BJ (cell line): Measurements from ENCODE around the gene DGKZ. TPM values are rescaled to one million over a fixed set of nuclear protein-coding genes. Genes with fewer than 3 reads are reported as not detected.

Source experiments
- CTCF ChIA-PET: fragments of 350-600 bp; formaldehyde crosslinking; extraction: SDS; loops from one replicate; lab custom pipeline; 2021; ENCODE audit warnings: antibody characterized with exemption, inconsistent platforms; lab: Yijun Ruan, JAX
- POLR2A ChIA-PET: fragments of 300-600 bp; sonication (Branson Sonifier 250); formaldehyde crosslinking; extraction: SDS; loops from one replicate; lab custom pipeline; 2021; ENCODE audit warnings: antibody characterized with exemption; lab: Charles Lee
- DNase-seq: peaks from one replicate; pipeline ENCODE4 v3.0.0-alpha.2; 2011; ENCODE audit warnings: low read depth
- H3K27me3 ChIP-seq: 2 replicates; pipeline ENCODE4 v1.6.0; 2011; ENCODE audit warnings: low read length; ENCODE audit not compliant: control insufficient read depth, insufficient read depth
- H3K36me3 ChIP-seq: 2 replicates; pipeline ENCODE4 v1.5.1; 2011; ENCODE audit warnings: low read length; ENCODE audit not compliant: control insufficient read depth, insufficient read depth
- H3K4me3 ChIP-seq: 2 replicates; pipeline ENCODE4 v1.5.1; 2011; ENCODE audit warnings: low read depth, mild to moderate bottlenecking, control low read depth, low read length
- polyA plus RNA-seq: library from polyadenylated mRNA; depleted of rRNA; stranded (reverse); fragments of >200 nt; gene quantifications from 2 replicates; pipeline ENCODE4 v1.2.3, GENCODE V29; 2011; rRNA removed
- small RNA-seq: library from RNA; depleted of rRNA; stranded (forward); fragments of <200 nt; gene quantifications from one replicate; pipeline ENCODE3, GENCODE V24; 2012; ENCODE audit warnings: low replicate concordance, low read depth; ENCODE audit not compliant: insufficient read length
- TF ChIP-seq, protein P1 (sequence below): IDR thresholded peaks from 2 replicates; pipeline ENCODE4 v1.5.1; 2011; ENCODE audit warnings: low read depth, mild to moderate bottlenecking, control low read depth, inconsistent platforms, low read length, moderate library complexity; ENCODE audit not compliant: insufficient read depth

Gene DGKZ
- polyA plus RNA-seq, 1 experiment: 31.7 TPM

DNA sequence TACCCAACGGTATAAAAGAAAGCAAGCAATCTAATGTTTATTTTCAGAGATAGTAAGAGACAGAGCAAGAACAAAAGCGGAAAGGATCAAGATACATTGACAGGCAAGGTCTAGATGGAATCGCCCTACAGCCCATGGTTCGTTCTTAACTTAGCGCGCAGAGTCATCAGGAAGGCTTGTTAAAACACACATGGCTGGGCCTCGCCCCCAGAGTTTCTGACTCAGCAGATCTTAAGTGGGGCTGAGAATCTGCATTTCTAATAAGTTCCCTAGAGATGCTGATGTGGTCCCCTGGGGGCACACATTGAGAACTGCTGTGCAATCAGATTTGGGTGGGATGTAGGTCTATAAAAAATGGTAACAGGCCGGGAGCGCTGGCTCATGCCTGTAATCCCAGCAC is 80.1 kb downstream of the DGKZ start:
- ChIA-PET CTCF (no interaction called here), POLR2A (no interaction called here)
- TF ChIP-seq, protein P1, sequence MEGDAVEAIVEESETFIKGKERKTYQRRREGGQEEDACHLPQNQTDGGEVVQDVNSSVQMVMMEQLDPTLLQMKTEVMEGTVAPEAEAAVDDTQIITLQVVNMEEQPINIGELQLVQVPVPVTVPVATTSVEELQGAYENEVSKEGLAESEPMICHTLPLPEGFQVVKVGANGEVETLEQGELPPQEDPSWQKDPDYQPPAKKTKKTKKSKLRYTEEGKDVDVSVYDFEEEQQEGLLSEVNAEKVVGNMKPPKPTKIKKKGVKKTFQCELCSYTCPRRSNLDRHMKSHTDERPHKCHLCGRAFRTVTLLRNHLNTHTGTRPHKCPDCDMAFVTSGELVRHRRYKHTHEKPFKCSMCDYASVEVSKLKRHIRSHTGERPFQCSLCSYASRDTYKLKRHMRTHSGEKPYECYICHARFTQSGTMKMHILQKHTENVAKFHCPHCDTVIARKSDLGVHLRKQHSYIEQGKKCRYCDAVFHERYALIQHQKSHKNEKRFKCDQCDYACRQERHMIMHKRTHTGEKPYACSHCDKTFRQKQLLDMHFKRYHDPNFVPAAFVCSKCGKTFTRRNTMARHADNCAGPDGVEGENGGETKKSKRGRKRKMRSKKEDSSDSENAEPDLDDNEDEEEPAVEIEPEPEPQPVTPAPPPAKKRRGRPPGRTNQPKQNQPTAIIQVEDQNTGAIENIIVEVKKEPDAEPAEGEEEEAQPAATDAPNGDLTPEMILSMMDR: no peak
- Histone ChIP-seq H3K36me3 (peaks cover 6% of the 10 kb centered on the region), H3K27me3 (no peaks in the 10 kb centered on the region), H3K4me3 (no peak overlapping the region)
- no peak for DNase-seq

DNA sequence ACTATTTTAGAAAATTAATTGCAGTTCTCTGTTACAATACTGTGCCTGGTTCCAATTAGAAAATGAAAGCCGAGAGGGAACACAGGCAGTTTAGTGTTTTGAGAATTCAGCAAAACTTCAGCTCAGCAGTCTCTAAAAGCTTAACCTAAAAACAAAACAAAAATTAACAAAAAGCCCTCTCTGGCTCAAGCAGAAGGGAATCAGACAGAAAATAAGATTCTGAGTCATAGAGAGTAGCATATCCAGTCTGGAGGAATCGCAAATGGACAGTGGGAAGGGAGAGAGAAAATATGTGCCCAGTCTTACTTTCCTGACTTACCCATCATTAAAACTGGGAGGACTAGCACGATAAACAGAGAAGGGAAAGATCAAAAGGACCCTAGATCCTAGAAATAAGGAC is 82.5 kb downstream of the DGKZ start:
- TF ChIP-seq, protein P1: no peak
- Histone ChIP-seq H3K27me3 (no peaks in the 10 kb centered on the region), H3K36me3 (peaks cover 12% of the 10 kb centered on the region), H3K4me3 (no peak overlapping the region)
- ChIA-PET CTCF (interaction anchor here (1.0 to 3.2 kb wide), 3 partner anchors 16 to 108 kb away, joined by 3 to 12 read pairs (median 4); no protein-coding TSS in a partner anchor), POLR2A (no interaction called here)
- no peak for DNase-seq

Small RNAs within 50 kb of the gene (small RNA-seq; reads per million reads assigned to genes)
- gene MIR4688: not detected

Other genes with a start within 250 kb of the DGKZ start
- gene PHF21A, start 226.0 kb upstream of the DGKZ start, polyA plus RNA-seq: 17.1 and 18.5 TPM in 2 replicates
- 21.5 and 39.4 TPM in 2 replicates for gene CREB3L1, start 69.8 kb upstream of the DGKZ start, polyA plus RNA-seq
- 77.0 and 91.9 TPM in 2 replicates for gene MDK, start 34.2 kb downstream of the DGKZ start, polyA plus RNA-seq
- 0.10 TPM in 1 of 2 replicates, not detected in the other for gene CHRM4, start 44.3 kb downstream of the DGKZ start, polyA plus RNA-seq
- gene AMBRA1, start 246.6 kb downstream of the DGKZ start, polyA plus RNA-seq: 9.9 and 12.8 TPM in 2 replicates